Measurements from ENCODE around the gene NLK.
"Not testable (repeated sequence)": the region's sequence is repeated elsewhere in the genome, so short reads cannot be mapped to it uniquely, and the experiment has no call there.

NLK gene

DNA sequence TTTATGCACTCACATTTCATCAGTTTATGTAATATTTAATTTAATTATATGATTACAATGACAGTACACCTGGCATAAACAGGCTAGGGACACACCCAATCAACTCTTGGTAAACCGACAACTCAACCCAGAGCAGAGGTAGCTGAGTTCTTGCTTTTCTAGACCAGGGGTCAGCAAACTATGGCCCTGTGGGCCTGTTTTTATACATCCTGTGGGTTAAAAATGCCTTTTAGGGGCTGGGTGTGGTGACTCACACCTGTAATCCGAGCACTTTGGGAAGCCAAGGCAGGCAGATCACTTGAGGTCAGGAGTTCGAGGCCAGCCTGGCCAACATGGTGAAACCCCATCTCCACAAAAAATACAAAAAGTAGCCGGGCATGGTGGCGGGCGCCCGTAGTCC, 177.3 kb downstream of the NLK start:
- Histone ChIP-seq H3K4me1 (ENCODE audit: control insufficient read depth, insufficient read depth, low read length) (no peaks in the 10 kb centered on the region), H3K36me3 (ENCODE audit: control insufficient read depth, insufficient read depth, low read length, severe bottlenecking) (no peaks in the 10 kb centered on the region), H3K27me3 (replicated peaks; ENCODE audit: control insufficient read depth, insufficient read depth, low read length) (no peaks in the 10 kb centered on the region), H3K4me3 (ENCODE audit: low read length) (no peak overlapping the region), H3K9ac (ENCODE audit: low read length) (no peak overlapping the region), H3K9me3 (ENCODE audit: control insufficient read depth, low read length) (no peaks in the 10 kb centered on the region)
- no peak for DNase-seq (ENCODE audit: low read depth)

DNA sequence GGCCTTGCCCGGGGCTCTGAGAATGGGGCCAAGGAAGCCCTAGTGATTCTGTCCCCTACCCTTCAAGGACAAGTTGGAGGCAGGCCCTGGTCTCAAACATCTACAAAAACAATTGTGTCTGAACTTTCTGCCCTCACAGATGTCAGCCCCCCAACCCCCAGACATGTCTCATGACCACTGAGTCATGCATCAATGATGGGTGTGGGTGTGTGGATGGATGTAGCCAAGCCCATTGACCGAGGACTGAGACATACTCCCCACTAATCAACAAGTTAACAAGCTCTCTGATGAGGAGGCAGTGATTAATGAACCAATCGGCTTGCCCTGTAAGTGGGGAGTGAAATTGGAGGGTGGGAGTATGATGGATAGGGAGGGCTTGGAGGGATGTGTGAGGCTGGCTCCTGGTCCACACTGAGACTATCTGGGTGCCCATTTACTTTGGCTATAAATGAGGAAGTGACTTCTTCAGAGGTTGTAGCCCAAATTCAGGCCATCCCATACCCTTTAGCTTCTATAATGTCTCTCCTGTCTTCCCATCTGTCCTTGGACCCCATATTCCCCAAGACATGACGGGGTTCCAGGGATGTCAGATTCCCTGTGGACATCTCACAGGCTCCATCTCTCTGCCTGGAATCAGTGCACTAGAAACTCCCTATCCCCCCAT, 179.4 kb downstream of the NLK start:
- DNase-seq (ENCODE audit: low read depth), result no peak
- no peak overlapping the region for H3K4me3 ChIP-seq (ENCODE audit: low read length)

DNA sequence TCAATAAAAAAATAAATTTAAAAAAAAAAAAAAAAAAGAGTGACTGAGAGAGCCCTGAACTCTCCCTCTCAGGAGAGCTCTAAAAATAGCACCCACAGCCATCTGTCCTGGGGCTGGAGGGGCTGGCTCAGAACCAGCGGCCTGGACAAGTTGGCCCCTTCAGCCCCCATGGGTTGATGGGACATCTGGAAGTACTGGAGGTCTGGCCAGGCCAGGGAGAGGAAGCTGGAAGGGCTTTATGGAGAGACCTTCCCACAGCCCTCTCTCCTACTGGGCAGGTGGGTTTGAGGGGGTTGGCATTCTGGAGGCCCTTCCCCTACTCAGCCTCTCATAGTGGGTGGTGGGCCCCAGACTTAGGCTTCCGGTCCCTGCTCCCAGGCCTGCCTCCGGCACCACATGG, 182.8 kb downstream of the NLK start:
- H3K27me3 ChIP-seq (replicated peaks; ENCODE audit: control insufficient read depth, insufficient read depth, low read length), result peaks cover 39% of the 10 kb centered on the region
- H3K4me1 ChIP-seq (ENCODE audit: control insufficient read depth, insufficient read depth, low read length), result peaks cover 9% of the 10 kb centered on the region
- H3K4me3 ChIP-seq (ENCODE audit: low read length), result no peak overlapping the region
- DNase-seq (ENCODE audit: low read depth), result no peak
- no peak overlapping the region for H3K9ac ChIP-seq (ENCODE audit: low read length)
- no peaks in the 10 kb centered on the region for H3K9me3 ChIP-seq (ENCODE audit: control insufficient read depth, low read length)
- no peaks in the 10 kb centered on the region for H3K36me3 ChIP-seq (ENCODE audit: control insufficient read depth, insufficient read depth, low read length, severe bottlenecking)

More for the DNA sequence above, 179.4 kb downstream of the NLK start:
- Histone ChIP-seq H3K9ac (ENCODE audit: low read length) (no peak overlapping the region), H3K4me1 (ENCODE audit: control insufficient read depth, insufficient read depth, low read length) (no peaks in the 10 kb centered on the region), H3K27me3 (replicated peaks; ENCODE audit: control insufficient read depth, insufficient read depth, low read length) (peaks cover 6% of the 10 kb centered on the region), H3K9me3 (ENCODE audit: control insufficient read depth, low read length) (no peaks in the 10 kb centered on the region), H3K36me3 (ENCODE audit: control insufficient read depth, insufficient read depth, low read length, severe bottlenecking) (no peaks in the 10 kb centered on the region)

DNA sequence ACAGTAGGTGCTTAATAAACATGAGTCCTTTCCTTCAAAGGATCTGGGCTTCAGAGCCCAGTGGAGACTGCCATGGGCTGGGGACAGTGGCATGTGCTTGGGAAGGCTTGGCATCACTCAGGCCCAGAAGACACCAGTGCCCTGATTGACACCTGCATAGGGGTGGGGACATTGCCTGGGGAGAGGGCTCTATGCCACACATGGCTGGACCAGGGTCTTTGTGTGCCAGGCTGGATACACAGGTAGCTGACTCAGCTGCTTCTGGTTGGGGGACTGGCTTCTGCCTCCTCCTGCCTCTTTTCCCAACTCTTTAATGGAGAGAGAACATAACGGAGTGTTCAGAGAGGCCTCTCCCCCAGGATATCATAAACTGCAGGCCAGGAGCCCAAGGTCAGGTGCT, 183.4 kb downstream of the NLK start:
- H3K9me3 ChIP-seq (ENCODE audit: control insufficient read depth, low read length), result no peaks in the 10 kb centered on the region
- peaks cover 44% of the 10 kb centered on the region for H3K27me3 ChIP-seq (replicated peaks; ENCODE audit: control insufficient read depth, insufficient read depth, low read length)
- no peak overlapping the region for H3K4me3 ChIP-seq (ENCODE audit: low read length)
- no peaks in the 10 kb centered on the region for H3K36me3 ChIP-seq (ENCODE audit: control insufficient read depth, insufficient read depth, low read length, severe bottlenecking)
- no peak overlapping the region for H3K9ac ChIP-seq (ENCODE audit: low read length)
- peaks cover 9% of the 10 kb centered on the region for H3K4me1 ChIP-seq (ENCODE audit: control insufficient read depth, insufficient read depth, low read length)
- DNase-seq (ENCODE audit: low read depth), result no peak

DNA sequence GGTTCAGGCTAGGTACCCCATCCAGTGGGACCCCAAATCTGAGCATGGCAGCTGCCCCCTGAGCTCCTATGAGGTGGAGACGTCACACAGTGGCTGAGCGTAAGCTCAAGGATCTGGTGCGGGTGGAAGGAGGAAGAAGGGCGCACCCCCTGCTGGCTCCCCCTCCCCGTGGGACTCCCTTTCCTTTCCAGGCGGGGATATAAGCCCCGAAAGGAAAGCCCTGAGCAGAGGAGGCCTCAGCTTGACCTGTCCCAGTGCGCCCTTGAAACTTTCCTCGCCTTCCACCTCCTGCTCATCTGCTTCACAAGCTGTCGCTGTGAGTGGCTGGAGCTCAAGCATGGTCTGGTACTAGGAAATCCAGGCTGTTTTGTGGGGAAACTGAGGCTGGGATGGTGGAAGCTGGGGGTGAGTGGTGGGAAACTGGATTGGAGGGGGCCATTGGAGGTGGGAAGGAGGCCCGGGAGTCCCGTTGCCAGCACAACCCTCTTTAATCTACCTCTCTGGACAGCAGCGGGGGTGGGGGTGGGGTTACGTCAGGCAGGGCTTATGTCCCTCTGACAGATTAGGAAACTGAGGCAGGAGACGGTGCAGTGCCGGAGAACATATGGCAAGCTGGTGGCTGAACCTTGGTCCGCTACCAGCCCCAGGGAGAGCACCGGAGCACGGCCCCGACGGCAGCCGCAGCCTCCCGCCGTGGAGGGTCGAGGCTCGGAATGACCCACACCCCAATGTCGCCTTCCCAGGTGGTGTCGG, 184.3 kb downstream of the NLK start:
- DNase-seq (ENCODE audit: low read depth), result no peak
- H3K9me3 ChIP-seq (ENCODE audit: control insufficient read depth, low read length), result no peaks in the 10 kb centered on the region
- peaks cover 9% of the 10 kb centered on the region for H3K4me1 ChIP-seq (ENCODE audit: control insufficient read depth, insufficient read depth, low read length)
- no peak overlapping the region for H3K9ac ChIP-seq (ENCODE audit: low read length)
- H3K36me3 ChIP-seq (ENCODE audit: control insufficient read depth, insufficient read depth, low read length, severe bottlenecking), result no peaks in the 10 kb centered on the region
- H3K27me3 ChIP-seq (replicated peaks; ENCODE audit: control insufficient read depth, insufficient read depth, low read length), result peaks cover 44% of the 10 kb centered on the region
- no peak overlapping the region for H3K4me3 ChIP-seq (ENCODE audit: low read length)

DNA sequence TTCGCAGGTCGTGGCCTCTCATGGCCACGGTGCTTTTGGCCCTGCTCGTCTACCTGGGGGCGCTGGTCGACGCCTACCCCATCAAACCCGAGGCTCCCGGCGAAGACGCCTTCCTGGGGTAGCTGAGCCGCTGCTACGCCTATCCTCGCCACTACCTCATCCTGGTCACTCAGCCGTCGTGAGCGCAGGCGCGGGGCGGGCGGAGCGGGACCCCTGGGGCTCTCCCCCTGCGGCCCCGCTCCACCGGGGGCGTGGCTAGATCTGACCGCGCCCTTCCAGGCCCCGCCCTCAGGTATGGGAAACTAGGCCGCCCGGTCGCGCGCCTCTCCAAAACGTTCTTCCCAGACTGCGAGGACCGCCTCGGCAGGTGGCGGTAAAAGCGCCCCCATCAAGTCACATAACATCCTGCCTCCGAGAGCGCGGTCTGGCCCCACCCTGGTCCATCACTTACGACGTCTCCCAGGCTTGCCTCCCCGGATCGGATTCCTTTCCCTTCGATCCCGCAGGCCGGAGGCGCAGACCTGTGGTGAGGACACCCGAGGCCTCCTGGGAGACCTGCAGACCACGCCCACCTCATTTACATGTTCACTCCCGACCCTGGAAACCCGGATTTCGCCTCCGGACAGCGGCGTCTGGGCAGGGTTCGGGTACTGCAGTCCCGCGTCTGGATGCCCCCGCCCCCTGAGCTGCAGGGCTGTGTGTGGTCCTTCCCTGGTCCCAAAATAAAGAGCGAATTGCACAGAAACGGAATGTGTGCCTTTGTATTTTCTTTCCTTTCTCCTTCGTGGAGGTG, 185.0 kb downstream of the NLK start:
- no peaks in the 10 kb centered on the region for H3K36me3 ChIP-seq (ENCODE audit: control insufficient read depth, insufficient read depth, low read length, severe bottlenecking)
- peaks cover 9% of the 10 kb centered on the region for H3K4me1 ChIP-seq (ENCODE audit: control insufficient read depth, insufficient read depth, low read length)
- H3K27me3 ChIP-seq (replicated peaks; ENCODE audit: control insufficient read depth, insufficient read depth, low read length), result peaks cover 44% of the 10 kb centered on the region
- peak overlapping the region; percentile 61 for H3K4me3 ChIP-seq (ENCODE audit: low read length)
- no peak overlapping the region for H3K9ac ChIP-seq (ENCODE audit: low read length)
- DNase-seq (ENCODE audit: low read depth), result peak; percentile 45
- no peaks in the 10 kb centered on the region for H3K9me3 ChIP-seq (ENCODE audit: control insufficient read depth, low read length)

DNA sequence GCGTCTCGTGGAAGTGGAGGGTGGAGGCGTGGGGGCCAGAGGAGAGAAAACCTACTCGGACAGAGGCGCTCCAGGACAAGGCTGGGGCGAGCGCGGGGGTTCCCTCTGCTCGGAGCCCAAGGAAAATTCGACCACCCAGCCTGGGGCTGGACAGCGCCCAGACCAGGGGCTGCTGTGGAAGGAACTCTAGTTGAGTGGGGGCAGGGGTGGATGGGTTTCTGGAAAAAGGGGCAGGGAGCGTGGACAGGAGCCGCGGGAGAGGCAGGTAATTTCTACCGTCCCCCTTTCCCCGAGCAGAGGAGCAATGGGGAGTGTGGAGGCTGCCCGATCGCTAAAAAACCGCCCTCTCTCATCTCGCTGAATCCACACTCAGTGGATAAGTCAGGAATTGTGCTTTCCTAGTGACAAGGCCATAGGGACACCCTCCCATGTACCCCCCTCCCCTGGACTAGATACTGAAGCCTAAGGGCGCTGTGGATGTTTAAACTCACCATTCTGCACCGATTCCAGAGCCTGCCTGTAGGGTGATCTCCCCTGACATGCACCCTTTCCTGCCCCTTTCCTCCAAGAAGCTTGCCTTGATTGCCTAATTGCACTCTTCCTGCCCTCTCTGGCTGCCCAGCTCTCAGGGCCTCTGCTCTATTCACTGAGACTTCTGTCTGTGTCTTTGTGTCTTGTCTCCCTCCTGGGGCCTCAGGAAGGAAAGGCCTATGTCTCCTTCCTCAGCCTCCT, 185.8 kb downstream of the NLK start:
- Histone ChIP-seq H3K4me1 (ENCODE audit: control insufficient read depth, insufficient read depth, low read length) (peaks cover 9% of the 10 kb centered on the region), H3K36me3 (ENCODE audit: control insufficient read depth, insufficient read depth, low read length, severe bottlenecking) (no peaks in the 10 kb centered on the region), H3K9ac (ENCODE audit: low read length) (no peak overlapping the region), H3K27me3 (replicated peaks; ENCODE audit: control insufficient read depth, insufficient read depth, low read length) (peaks cover 44% of the 10 kb centered on the region), H3K4me3 (ENCODE audit: low read length) (peak overlapping the region; percentile 61), H3K9me3 (ENCODE audit: control insufficient read depth, low read length) (no peaks in the 10 kb centered on the region)
- DNase-seq (ENCODE audit: low read depth), result no peak

DNA sequence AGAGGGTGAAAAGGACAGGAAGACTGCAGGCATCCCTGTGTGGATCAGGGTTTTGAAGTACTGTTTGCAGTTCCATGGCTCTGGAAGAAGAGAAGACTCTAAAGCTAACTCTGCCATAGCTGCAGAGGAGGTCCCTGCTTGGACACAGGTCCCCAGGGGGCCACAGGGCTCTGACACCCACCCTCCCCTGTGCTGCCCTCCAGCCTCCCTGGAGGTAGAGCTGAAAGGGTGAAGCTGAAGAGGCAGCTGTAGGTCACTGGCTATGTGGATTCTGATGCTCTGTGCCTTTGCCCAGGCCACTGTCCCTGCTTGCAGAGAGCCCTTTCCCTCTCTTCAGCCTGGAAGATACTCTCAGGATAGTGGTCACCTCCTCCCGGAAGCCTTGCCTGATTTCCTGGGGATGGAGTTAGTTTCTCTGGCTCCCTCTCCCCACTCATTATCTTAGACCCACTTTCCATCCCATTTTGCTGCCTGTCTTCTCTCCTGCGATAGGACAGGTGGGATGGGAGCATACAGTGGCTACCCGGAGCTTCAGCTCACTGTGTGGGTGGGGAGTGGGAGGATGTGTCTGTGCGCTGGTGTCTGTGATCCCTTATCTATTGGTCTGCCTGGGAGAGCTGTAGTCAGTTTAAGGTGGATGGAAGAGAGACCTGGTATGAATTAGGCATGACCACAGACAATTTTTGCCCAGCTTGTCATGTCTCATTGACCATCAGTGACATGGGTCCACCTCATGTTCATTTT, 186.7 kb downstream of the NLK start:
- DNase-seq (ENCODE audit: low read depth), result no peak
- Histone ChIP-seq H3K4me1 (ENCODE audit: control insufficient read depth, insufficient read depth, low read length) (peaks cover 9% of the 10 kb centered on the region), H3K9ac (ENCODE audit: low read length) (no peak overlapping the region), H3K36me3 (ENCODE audit: control insufficient read depth, insufficient read depth, low read length, severe bottlenecking) (no peaks in the 10 kb centered on the region), H3K27me3 (replicated peaks; ENCODE audit: control insufficient read depth, insufficient read depth, low read length) (peaks cover 50% of the 10 kb centered on the region), H3K9me3 (ENCODE audit: control insufficient read depth, low read length) (no peaks in the 10 kb centered on the region), H3K4me3 (ENCODE audit: low read length) (no peak overlapping the region)

DNA sequence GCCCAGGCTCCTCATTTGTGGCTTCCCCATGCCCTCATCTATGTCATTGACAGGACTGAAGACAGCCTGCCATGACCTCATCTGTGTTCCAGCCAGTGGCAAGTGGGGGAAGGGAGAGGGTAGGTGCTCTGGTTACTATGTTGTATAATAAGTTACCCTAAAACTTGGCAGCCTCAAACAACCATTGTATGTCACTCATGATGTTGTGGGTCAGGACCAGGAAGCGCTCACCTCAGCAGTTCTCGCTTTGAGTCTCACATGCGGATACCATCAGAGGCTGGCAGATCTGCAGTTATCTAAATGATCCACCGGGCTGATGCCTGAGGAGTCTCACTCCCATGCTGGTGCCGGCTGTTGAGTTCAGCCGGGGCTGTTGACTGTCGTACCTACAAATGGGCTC, 187.5 kb downstream of the NLK start:
- DNase-seq (ENCODE audit: low read depth), result no peak
- Histone ChIP-seq H3K9ac (ENCODE audit: low read length) (no peak overlapping the region), H3K27me3 (replicated peaks; ENCODE audit: control insufficient read depth, insufficient read depth, low read length) (peaks cover 57% of the 10 kb centered on the region), H3K36me3 (ENCODE audit: control insufficient read depth, insufficient read depth, low read length, severe bottlenecking) (no peaks in the 10 kb centered on the region), H3K4me3 (ENCODE audit: low read length) (no peak overlapping the region), H3K9me3 (ENCODE audit: control insufficient read depth, low read length) (no peaks in the 10 kb centered on the region), H3K4me1 (ENCODE audit: control insufficient read depth, insufficient read depth, low read length) (peaks cover 9% of the 10 kb centered on the region)

DNA sequence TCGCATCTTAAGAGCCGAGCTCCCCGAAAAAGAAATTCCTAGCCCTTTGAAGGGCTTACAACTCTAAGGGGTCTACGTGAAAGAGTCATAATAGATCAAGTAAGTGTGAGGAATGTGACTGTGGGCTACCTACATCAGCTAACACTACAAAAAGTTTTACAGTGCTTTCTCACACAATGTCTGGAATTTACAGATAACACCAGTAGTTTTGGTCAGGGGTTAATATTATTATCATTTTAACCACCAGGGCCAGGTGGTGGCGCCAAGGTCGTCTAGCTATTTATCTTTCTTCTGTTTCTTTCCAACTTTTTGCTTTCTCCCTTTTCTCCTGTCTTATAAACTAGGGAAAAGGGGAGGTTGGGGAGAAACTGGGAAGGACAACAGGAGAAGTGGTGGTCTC, 188.1 kb downstream of the NLK start:
- DNase-seq (ENCODE audit: low read depth); H3K4me1 ChIP-seq (ENCODE audit: control insufficient read depth, insufficient read depth, low read length): not testable (repeated sequence)

More for the DNA sequence above, 188.1 kb downstream of the NLK start:
- not testable (repeated sequence) for H3K36me3 ChIP-seq (ENCODE audit: control insufficient read depth, insufficient read depth, low read length, severe bottlenecking); H3K9me3 ChIP-seq (ENCODE audit: control insufficient read depth, low read length); H3K4me3 ChIP-seq (ENCODE audit: low read length); H3K9ac ChIP-seq (ENCODE audit: low read length)
- H3K27me3 ChIP-seq (replicated peaks; ENCODE audit: control insufficient read depth, insufficient read depth, low read length), result peaks cover 57% of the 10 kb centered on the region
